Measurements from ENCODE around the gene EPAS1. TPM values are rescaled to one million over a fixed set of nuclear protein-coding genes. Genes with fewer than 3 reads are reported as not detected.
A peak's percentile ranks its signal among the peaks of the same experiment; 100 is the strongest.

The EPAS1 gene
- total and polyA plus RNA-seq, 12 donors = 25.2 to 307 (median 175) TPM

DNA sequence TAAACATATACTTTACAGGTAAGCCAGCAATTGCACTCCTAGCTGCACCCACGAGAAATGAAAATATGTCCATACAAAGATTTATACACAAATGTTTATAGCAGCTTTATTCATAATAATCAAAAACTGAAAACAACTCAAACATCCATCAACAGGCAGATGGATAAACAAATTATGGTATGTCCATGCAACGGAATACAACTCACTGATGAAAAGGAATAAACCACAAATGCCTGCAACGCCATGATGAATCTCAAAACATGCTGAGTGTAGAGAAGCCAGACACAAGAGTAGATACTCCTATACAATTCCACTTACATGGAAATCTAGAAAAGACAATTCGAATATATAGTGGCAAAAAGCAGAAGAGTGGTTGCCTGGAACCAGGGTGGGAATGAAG, 76.0 kb downstream of the EPAS1 start:
- TF ChIP-seq, protein P1, sequence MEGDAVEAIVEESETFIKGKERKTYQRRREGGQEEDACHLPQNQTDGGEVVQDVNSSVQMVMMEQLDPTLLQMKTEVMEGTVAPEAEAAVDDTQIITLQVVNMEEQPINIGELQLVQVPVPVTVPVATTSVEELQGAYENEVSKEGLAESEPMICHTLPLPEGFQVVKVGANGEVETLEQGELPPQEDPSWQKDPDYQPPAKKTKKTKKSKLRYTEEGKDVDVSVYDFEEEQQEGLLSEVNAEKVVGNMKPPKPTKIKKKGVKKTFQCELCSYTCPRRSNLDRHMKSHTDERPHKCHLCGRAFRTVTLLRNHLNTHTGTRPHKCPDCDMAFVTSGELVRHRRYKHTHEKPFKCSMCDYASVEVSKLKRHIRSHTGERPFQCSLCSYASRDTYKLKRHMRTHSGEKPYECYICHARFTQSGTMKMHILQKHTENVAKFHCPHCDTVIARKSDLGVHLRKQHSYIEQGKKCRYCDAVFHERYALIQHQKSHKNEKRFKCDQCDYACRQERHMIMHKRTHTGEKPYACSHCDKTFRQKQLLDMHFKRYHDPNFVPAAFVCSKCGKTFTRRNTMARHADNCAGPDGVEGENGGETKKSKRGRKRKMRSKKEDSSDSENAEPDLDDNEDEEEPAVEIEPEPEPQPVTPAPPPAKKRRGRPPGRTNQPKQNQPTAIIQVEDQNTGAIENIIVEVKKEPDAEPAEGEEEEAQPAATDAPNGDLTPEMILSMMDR (IDR thresholded peaks at IDR 0.05) = no peak
- TF ChIP-seq POLR2A (IDR thresholded peaks at IDR 0.05) = no peak
- Histone ChIP-seq H3K4me3 (no peak overlapping the region), H3K4me1 (replicated peaks in 1 of 2) (no peaks in the 10 kb centered on the region), H3K27ac (no peak overlapping the region), H3K27me3 (no peaks in the 10 kb centered on the region), H3K36me3 (replicated peaks in 1 of 2) (peaks cover 0 to 89% of the 10 kb centered on the region in 2 donors), H3K9me3 (replicated peaks in 1 of 3) (no peaks in the 10 kb centered on the region)
- DNase-seq = no peak
- WGBS, 4 donors = 90 to 94% (median 93%) methylated on average over 4 of the region's 4 CpGs
- intact Hi-C loops (cut with DNase I) = loop anchor here in 1 of 2 donors (10.0 kb wide), 1 partner anchor 82 kb away; no protein-coding TSS in a partner anchor

DNA sequence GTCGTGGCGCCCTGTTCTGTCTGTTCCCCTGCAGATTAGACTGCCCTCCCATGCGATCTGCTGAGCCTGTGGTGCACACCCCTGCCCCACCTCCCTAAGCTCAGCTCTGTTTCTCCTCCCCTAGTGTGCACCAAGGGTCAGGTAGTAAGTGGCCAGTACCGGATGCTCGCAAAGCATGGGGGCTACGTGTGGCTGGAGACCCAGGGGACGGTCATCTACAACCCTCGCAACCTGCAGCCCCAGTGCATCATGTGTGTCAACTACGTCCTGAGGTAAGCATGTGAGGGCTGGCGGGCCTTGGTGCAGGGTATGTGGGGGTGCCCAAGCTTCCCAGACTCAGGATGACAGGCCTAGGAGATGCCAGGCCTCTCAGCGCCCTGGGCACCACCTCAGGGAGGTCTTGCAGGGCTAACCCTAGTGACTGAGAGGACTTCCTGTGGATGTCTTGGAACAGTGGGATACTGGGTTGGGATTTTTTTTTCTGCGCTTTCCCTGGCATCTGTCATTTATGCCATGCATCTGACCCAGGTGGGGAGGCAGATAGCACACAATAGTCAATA, 78.4 kb downstream of the EPAS1 start:
- Histone ChIP-seq H3K27ac (no peak overlapping the region), H3K36me3 (replicated peaks in 1 of 2) (peaks cover 0 to 94% of the 10 kb centered on the region in 2 donors), H3K9me3 (replicated peaks in 1 of 3) (no peaks in the 10 kb centered on the region), H3K4me1 (replicated peaks in 1 of 2) (no peaks in the 10 kb centered on the region), H3K27me3 (no peaks in the 10 kb centered on the region), H3K4me3 (no peak overlapping the region)
- intact Hi-C loops (cut with DNase I) = loop anchor here in 1 of 2 donors (10.0 kb wide), 1 partner anchor 79 kb away; no protein-coding TSS in a partner anchor
- no peak for TF ChIP-seq POLR2A (IDR thresholded peaks at IDR 0.05)
- TF ChIP-seq, protein P1 (IDR thresholded peaks at IDR 0.05) = no peak
- peak in 2 of 7 donors; percentile 9 to 43 for DNase-seq
- 88 to 95% (median 92%) methylated on average over 5 to 12 of the region's 12 CpGs for WGBS, 4 donors

DNA sequence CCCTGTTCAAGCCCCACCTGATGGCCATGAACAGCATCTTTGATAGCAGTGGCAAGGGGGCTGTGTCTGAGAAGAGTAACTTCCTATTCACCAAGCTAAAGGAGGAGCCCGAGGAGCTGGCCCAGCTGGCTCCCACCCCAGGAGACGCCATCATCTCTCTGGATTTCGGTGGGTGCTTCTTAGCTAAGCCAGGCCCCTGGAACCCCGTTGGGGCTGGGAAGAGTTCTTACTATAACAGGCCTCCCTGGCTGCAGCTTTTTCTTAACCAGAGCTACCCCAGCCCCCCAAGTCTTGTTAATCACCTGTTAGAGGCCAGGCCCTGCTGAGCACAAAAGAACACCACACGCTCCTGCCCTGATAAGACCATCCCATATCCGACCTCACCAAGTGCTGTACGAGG, 79.4 kb downstream of the EPAS1 start:
- no peak overlapping the region for H3K4me3 ChIP-seq
- intact Hi-C loops (cut with DNase I) = loop anchor here in 1 of 2 donors (10.0 kb wide), 1 partner anchor 78 kb away; no protein-coding TSS in a partner anchor
- TF ChIP-seq, protein P1 (IDR thresholded peaks at IDR 0.05) = no peak
- TF ChIP-seq POLR2A (IDR thresholded peaks at IDR 0.05) = no peak
- peak in 1 of 7 donors; percentile 5 for DNase-seq
- H3K27me3 ChIP-seq = no peaks in the 10 kb centered on the region
- peaks cover 0 to 94% of the 10 kb centered on the region in 2 donors for H3K36me3 ChIP-seq (replicated peaks in 1 of 2)
- H3K27ac ChIP-seq = peak overlapping the region in 1 of 5 donors; percentile 3
- H3K4me1 ChIP-seq (replicated peaks in 1 of 2) = no peaks in the 10 kb centered on the region
- H3K9me3 ChIP-seq (replicated peaks in 1 of 3) = no peaks in the 10 kb centered on the region
- WGBS, 4 donors = 84 to 90% (median 86%) methylated on average over 3 to 7 of the region's 7 CpGs

DNA sequence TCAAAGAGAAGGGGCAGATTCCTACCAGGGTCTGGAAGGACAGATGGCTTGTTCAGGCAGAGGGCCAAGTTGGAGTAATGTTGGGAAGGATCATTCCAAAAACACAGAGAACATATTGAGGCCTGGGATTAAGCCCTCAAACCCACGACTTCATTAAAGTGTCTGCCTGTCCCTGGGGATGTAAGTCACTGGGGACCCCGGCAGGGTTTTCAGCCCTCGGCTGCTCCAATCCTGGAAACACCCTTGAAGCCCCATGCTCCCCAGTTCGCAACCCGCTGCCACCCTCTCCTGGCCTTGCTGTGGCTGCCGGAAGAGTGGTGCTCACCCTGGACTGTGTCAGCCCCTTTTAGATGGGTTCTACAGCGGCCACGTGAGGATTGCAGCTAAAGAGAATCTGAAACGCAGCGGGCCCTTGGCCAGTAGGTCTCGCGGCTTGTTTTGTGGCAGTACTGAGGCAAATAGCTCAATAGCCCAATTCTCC, 79.9 kb downstream of the EPAS1 start:
- Histone ChIP-seq H3K4me3 (no peak overlapping the region), H3K4me1 (replicated peaks in 1 of 2) (no peaks in the 10 kb centered on the region), H3K27ac (peak overlapping the region in 1 of 5 donors; percentile 3), H3K27me3 (no peaks in the 10 kb centered on the region), H3K9me3 (replicated peaks in 1 of 3) (no peaks in the 10 kb centered on the region), H3K36me3 (replicated peaks in 1 of 2) (peaks cover 0 to 94% of the 10 kb centered on the region in 2 donors)
- TF ChIP-seq, protein P1 (IDR thresholded peaks at IDR 0.05) = no peak
- no peak for TF ChIP-seq POLR2A (IDR thresholded peaks at IDR 0.05)
- intact Hi-C loops (cut with DNase I) = loop anchor here in 1 of 2 donors (10.0 kb wide), 1 partner anchor 78 kb away; no protein-coding TSS in a partner anchor
- WGBS, 4 donors = 81 to 91% (median 86%) methylated on average over 12 of the region's 12 CpGs
- peak in 2 of 7 donors; percentile 21 to 39 for DNase-seq

Measured in adrenal gland (tissue), 12 donors.